Gastroesophageal sphincter (tissue), 3 donors: ENCODE data around the gene DUSP16.

Source experiments
- POLR2A ChIP-seq, 2 donors: fragments of 450-650 bp; IDR thresholded peaks; one replicate each; pipeline ENCODE4 v1.6.1; 2017; ENCODE audit warnings: antibody characterized with exemption in 2 of 2, mild to moderate bottlenecking in 2 of 2, moderate library complexity in 1 of 2
- POLR2AphosphoS5 ChIP-seq: sonication (generic); formaldehyde crosslinking; IDR thresholded peaks from one replicate; pipeline ENCODE4 v1.6.1; 2017; ENCODE audit warnings: antibody characterized with exemption
- TF ChIP-seq, protein P1 (sequence below), 4 experiments: fragments of 200-600 bp in 2 of 4; fragments of 450-650 bp in 2 of 4; sonication (generic) in 1 of 4; IDR thresholded peaks; one replicate each; pipeline ENCODE4 v1.5.1; 2017 to 2019; ENCODE audit warnings: antibody characterized with exemption in 4 of 4, mild to moderate bottlenecking in 2 of 4, moderate library complexity in 2 of 4

DNA sequence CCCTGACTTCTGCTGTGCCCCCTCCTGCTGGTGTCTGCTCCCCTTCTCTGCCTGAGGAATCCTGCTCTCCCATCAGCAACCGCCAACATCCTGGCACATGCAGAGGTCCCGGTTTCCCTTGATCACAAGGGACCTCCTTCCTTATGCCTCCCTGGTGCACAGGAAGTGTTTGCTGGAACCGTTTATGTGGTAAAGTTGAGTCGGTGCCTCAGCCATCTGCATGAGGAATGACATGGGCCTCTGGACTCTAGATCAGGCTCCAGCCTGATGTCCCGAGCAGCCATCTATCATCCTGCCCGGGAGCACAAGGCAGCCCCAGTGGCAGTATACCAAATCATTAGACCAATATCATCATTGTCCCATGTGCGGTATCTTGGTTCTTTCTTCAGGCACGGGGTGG, 115.4 kb downstream of the DUSP16 start:
- TF ChIP-seq, protein P1, sequence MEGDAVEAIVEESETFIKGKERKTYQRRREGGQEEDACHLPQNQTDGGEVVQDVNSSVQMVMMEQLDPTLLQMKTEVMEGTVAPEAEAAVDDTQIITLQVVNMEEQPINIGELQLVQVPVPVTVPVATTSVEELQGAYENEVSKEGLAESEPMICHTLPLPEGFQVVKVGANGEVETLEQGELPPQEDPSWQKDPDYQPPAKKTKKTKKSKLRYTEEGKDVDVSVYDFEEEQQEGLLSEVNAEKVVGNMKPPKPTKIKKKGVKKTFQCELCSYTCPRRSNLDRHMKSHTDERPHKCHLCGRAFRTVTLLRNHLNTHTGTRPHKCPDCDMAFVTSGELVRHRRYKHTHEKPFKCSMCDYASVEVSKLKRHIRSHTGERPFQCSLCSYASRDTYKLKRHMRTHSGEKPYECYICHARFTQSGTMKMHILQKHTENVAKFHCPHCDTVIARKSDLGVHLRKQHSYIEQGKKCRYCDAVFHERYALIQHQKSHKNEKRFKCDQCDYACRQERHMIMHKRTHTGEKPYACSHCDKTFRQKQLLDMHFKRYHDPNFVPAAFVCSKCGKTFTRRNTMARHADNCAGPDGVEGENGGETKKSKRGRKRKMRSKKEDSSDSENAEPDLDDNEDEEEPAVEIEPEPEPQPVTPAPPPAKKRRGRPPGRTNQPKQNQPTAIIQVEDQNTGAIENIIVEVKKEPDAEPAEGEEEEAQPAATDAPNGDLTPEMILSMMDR (IDR thresholded peaks at IDR 0.05): no peak
- TF ChIP-seq POLR2AphosphoS5 (no peak), POLR2A (IDR thresholded peaks at IDR 0.05) (no peak)
